HEK293 (cell line): ENCODE results near the gene EVI5L.

Experiments
- CTCF ChIA-PET: fragments of 350-600 bp; formaldehyde crosslinking; extraction: SDS; loops from one replicate; lab custom pipeline; 2021; ENCODE audit warnings: antibody characterized with exemption; lab: Yijun Ruan, JAX
- POLR2A ChIA-PET: fragments of 300-600 bp; formaldehyde crosslinking; extraction: SDS; loops from one replicate; lab custom pipeline; 2020; ENCODE audit warnings: antibody characterized with exemption, inconsistent platforms; lab: Yijun Ruan, JAX
- H3K27ac ChIP-seq: fragments of 200-500 bp; sonication (Bioruptor generic); 2 replicates; pipeline ENCODE4 v1.5.1; 2014; ENCODE audit warnings: low read depth, low read length, control low read depth, inconsistent platforms; ENCODE audit errors: extremely low read depth
- H3K36me3 ChIP-seq, 2 experiments: fragments of 200-500 bp in 1 of 2; sonication (Bioruptor generic) in 1 of 2; 1 replicate in 1 of 2; 2 replicates in 1 of 2; pipeline ENCODE4 v1.5.1; 2014 to 2017; ENCODE audit warnings: inconsistent platforms in 2 of 2, low read length in 2 of 2; ENCODE audit not compliant: control insufficient read depth in 2 of 2, insufficient read depth in 1 of 2
- H3K4me1 ChIP-seq: fragments of 200-500 bp; sonication (Bioruptor generic); 2 replicates; pipeline ENCODE4 v1.5.1; 2014; ENCODE audit warnings: mild to moderate bottlenecking, low read length, inconsistent platforms; ENCODE audit not compliant: control insufficient read depth, insufficient read depth
- H3K4me3 ChIP-seq: 2 replicates; pipeline ENCODE4 v1.5.1; 2011; ENCODE audit warnings: low read depth, mild to moderate bottlenecking, control low read depth, low read length, moderate library complexity
- H3K9me3 ChIP-seq: fragments of 200-500 bp; sonication (Bioruptor generic); 2 replicates; pipeline ENCODE4 v1.5.1; 2014; ENCODE audit warnings: low read depth, low read length, inconsistent platforms; ENCODE audit not compliant: control insufficient read depth, insufficient read depth
- FEZF1 ChIP-seq: fragments of 450-650 bp; formaldehyde crosslinking; IDR thresholded peaks from 2 replicates; pipeline ENCODE4 v1.5.1; 2016; ENCODE audit warnings: missing biosample characterization, missing genetic modification characterization
- IKZF3 ChIP-seq: fragments of 450-650 bp; IDR thresholded peaks from 2 replicates; pipeline ENCODE4 v1.5.0; 2018; ENCODE audit warnings: missing biosample characterization, mild to moderate bottlenecking, missing genetic modification characterization, moderate library complexity
- KLF1 ChIP-seq: fragments of 450-650 bp; formaldehyde crosslinking; IDR thresholded peaks from 2 replicates; pipeline ENCODE4 v1.5.1; 2016; ENCODE audit warnings: missing biosample characterization, missing genetic modification characterization
- OSR2 ChIP-seq: fragments of 450-650 bp; formaldehyde crosslinking; IDR thresholded peaks from 2 replicates; pipeline ENCODE4 v1.5.1; 2016; ENCODE audit warnings: missing biosample characterization, missing genetic modification characterization
- PRDM1 ChIP-seq: fragments of 450-650 bp; formaldehyde crosslinking; IDR thresholded peaks from 2 replicates; pipeline ENCODE4; 2016; ENCODE audit warnings: missing biosample characterization, missing genetic modification characterization
- SP7 ChIP-seq: fragments of 450-650 bp; formaldehyde crosslinking; IDR thresholded peaks from 2 replicates; pipeline ENCODE4 v1.5.1; 2016; ENCODE audit warnings: missing biosample characterization, missing genetic modification characterization
- ZBTB1 ChIP-seq: fragments of 450-650 bp; formaldehyde crosslinking; IDR thresholded peaks from 2 replicates; pipeline ENCODE4 v1.5.1; 2016; ENCODE audit warnings: missing biosample characterization, missing genetic modification characterization
- ZFHX2 ChIP-seq: fragments of 450-650 bp; formaldehyde crosslinking; conservative IDR thresholded peaks from 2 replicates; pipeline ENCODE4 v1.5.1; 2016; ENCODE audit warnings: missing biosample characterization, missing genetic modification characterization
- ZFP69B ChIP-seq: fragments of 450-650 bp; formaldehyde crosslinking; IDR thresholded peaks from 2 replicates; pipeline ENCODE4 v1.5.1; 2016; ENCODE audit warnings: missing biosample characterization, missing genetic modification characterization
- ZIC2 ChIP-seq: fragments of 450-650 bp; formaldehyde crosslinking; IDR thresholded peaks from 2 replicates; pipeline ENCODE4 v1.5.1; 2016; ENCODE audit warnings: missing biosample characterization, missing genetic modification characterization
- ZNF112 ChIP-seq: fragments of 450-650 bp; formaldehyde crosslinking; IDR thresholded peaks from 2 replicates; pipeline ENCODE4 v1.5.0; 2017; ENCODE audit warnings: missing biosample characterization, missing genetic modification characterization
- ZNF140 ChIP-seq: fragments of 450-650 bp; formaldehyde crosslinking; IDR thresholded peaks from 2 replicates; pipeline ENCODE4 v1.5.1; 2016; ENCODE audit warnings: missing biosample characterization, missing genetic modification characterization
- ZNF16 ChIP-seq: fragments of 450-650 bp; formaldehyde crosslinking; IDR thresholded peaks from 2 replicates; pipeline ENCODE4 v1.5.1; 2016; ENCODE audit warnings: low read depth, missing biosample characterization, missing genetic modification characterization
- ZNF184 ChIP-seq: fragments of 450-650 bp; IDR thresholded peaks from 2 replicates; pipeline ENCODE4 v1.5.1; 2018; ENCODE audit warnings: missing biosample characterization, mild to moderate bottlenecking, missing genetic modification characterization
- ZNF2 ChIP-seq: fragments of 450-650 bp; formaldehyde crosslinking; IDR thresholded peaks from 2 replicates; pipeline ENCODE4 v1.5.1; 2016; ENCODE audit warnings: missing biosample characterization, missing genetic modification characterization
- ZNF221 ChIP-seq: fragments of 450-650 bp; formaldehyde crosslinking; IDR thresholded peaks from 2 replicates; pipeline ENCODE4 v1.5.1; 2017; ENCODE audit warnings: missing biosample characterization, missing genetic modification characterization, borderline replicate concordance
- ZNF266 ChIP-seq: fragments of 450-650 bp; formaldehyde crosslinking; IDR thresholded peaks from 2 replicates; pipeline ENCODE4 v1.5.1; 2016; ENCODE audit warnings: missing biosample characterization, missing genetic modification characterization, low read depth
- ZNF335 ChIP-seq: fragments of 450-650 bp; formaldehyde crosslinking; conservative IDR thresholded peaks from 2 replicates; pipeline ENCODE4 v1.5.1; 2016; ENCODE audit warnings: missing biosample characterization, missing genetic modification characterization
- ZNF561 ChIP-seq: fragments of 450-650 bp; IDR thresholded peaks from 2 replicates; pipeline ENCODE4 v1.5.1; 2018; ENCODE audit warnings: missing biosample characterization, missing genetic modification characterization, borderline replicate concordance
- ZNF600 ChIP-seq: fragments of 450-650 bp; formaldehyde crosslinking; IDR thresholded peaks from 2 replicates; pipeline ENCODE4 v1.5.1; 2016; ENCODE audit warnings: missing biosample characterization, missing genetic modification characterization
- ZNF747 ChIP-seq: fragments of 450-650 bp; formaldehyde crosslinking; IDR thresholded peaks from 2 replicates; pipeline ENCODE4 v1.5.1; 2016; ENCODE audit warnings: missing biosample characterization, missing genetic modification characterization
- TF ChIP-seq, protein P1 (sequence below): fragments of 450-650 bp; formaldehyde crosslinking; IDR thresholded peaks from 2 replicates; pipeline ENCODE4 v1.5.1; 2016; ENCODE audit warnings: missing biosample characterization, missing genetic modification characterization
- TF ChIP-seq, protein P2 (sequence below): fragments of 450-650 bp; formaldehyde crosslinking; IDR thresholded peaks from 2 replicates; pipeline ENCODE4 v1.5.1; 2016; ENCODE audit warnings: missing biosample characterization, missing genetic modification characterization
- TF ChIP-seq, protein P3 (sequence below): fragments of 450-650 bp; formaldehyde crosslinking; IDR thresholded peaks from 2 replicates; pipeline ENCODE4 v1.5.1; 2016; ENCODE audit warnings: missing biosample characterization, missing genetic modification characterization, borderline replicate concordance
- TF ChIP-seq, protein P4 (sequence below): fragments of 450-650 bp; formaldehyde crosslinking; IDR thresholded peaks from 2 replicates; pipeline ENCODE4 v1.5.1; 2016; ENCODE audit warnings: missing biosample characterization, missing genetic modification characterization
- TF ChIP-seq, protein P5 (sequence below): fragments of 450-650 bp; formaldehyde crosslinking; IDR thresholded peaks from 2 replicates; pipeline ENCODE4 v1.5.1; 2016; ENCODE audit warnings: missing biosample characterization, missing genetic modification characterization

The EVI5L gene

DNA sequence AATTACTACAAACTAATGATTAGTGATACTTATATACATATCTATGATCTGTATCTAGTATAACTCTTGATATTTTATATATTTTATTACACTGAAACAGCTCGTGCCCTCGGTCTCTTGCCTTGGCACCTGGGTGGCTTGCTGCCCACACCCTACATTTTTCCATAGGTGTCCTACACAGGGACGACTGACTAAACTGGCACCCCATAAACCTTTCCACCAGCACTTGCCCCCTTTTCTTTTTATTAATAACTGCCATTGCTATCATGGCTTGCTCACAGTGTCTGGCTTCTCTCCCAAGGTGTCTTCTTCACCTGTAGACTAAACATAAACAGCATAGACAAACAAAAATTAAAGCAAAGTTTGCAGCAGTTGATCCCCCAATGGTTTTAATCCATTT is 36.5 kb upstream of the EVI5L start:
- Histone ChIP-seq H3K9me3 (no peaks in the 10 kb centered on the region), H3K27ac (no peak overlapping the region), H3K36me3 (no peaks in the 10 kb centered on the region), H3K4me3 (no peak overlapping the region), H3K4me1 (no peaks in the 10 kb centered on the region)
- TF ChIP-seq ZFHX2 (tag by site-specific recombination) (no peak), ZNF600 (no peak), ZIC2 (tag by site-specific recombination) (no peak), IKZF3 (no peak), ZNF140 (no peak), ZNF266 (tag by site-specific recombination) (no peak), OSR2 (tag by site-specific recombination) (no peak), ZNF2 (no peak), FEZF1 (tag by site-specific recombination) (no peak)
- TF ChIP-seq, protein P1, sequence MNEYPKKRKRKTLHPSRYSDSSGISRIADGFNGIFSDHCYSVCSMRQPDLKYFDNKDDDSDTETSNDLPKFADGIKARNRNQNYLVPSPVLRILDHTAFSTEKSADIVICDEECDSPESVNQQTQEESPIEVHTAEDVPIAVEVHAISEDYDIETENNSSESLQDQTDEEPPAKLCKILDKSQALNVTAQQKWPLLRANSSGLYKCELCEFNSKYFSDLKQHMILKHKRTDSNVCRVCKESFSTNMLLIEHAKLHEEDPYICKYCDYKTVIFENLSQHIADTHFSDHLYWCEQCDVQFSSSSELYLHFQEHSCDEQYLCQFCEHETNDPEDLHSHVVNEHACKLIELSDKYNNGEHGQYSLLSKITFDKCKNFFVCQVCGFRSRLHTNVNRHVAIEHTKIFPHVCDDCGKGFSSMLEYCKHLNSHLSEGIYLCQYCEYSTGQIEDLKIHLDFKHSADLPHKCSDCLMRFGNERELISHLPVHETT, result no peak
- TF ChIP-seq, protein P2, sequence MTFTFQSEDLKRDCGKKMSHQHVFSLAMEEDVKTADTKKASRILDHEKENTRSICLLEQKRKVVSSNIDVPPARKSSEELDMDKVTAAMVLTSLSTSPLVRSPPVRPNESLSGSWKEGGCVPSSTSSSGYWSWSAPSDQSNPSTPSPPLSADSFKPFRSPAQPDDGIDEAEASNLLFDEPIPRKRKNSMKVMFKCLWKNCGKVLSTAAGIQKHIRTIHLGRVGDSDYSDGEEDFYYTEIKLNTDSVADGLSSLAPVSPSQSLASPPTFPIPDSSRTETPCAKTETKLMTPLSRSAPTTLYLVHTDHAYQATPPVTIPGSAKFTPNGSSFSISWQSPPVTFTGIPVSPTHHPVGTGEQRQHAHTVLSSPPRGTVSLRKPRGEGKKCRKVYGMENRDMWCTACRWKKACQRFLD, result no peak
- POLR2A ChIA-PET, result no interaction called here
- CTCF ChIA-PET, result no interaction called here

DNA sequence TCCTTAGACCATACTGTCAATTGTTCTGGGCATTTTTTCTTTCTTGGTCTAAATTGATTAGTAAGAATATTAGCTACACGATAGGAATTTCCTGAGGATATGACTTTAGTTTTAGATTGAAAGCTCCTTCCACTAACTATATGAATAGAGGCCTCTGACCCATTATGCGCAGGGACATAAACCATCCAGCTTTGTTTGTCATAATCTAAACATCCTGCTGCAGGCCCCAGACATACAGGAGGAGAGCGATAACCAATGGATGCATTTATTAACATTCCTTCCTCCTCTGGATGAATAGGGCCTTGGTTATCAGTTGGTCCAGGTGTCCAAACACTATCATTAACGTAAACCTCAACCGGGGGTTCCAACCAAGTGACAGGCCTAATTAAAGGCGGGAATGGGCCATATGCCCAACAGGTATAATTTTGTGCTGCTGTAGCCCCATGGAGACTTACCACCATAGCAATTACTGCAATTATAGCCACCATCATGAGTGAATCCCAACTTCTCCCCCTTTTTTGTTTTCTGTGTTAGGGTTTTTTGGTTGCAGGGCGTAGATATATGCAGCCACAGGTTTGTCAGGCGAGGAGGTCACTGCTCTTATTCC is 34.4 kb upstream of the EVI5L start:
- TF ChIP-seq ZNF16 (no peak), ZNF112 (tag by site-specific recombination) (no peak), SP7 (tag by site-specific recombination) (peak; percentile 55), ZNF2 (no peak)
- TF ChIP-seq, protein P3, sequence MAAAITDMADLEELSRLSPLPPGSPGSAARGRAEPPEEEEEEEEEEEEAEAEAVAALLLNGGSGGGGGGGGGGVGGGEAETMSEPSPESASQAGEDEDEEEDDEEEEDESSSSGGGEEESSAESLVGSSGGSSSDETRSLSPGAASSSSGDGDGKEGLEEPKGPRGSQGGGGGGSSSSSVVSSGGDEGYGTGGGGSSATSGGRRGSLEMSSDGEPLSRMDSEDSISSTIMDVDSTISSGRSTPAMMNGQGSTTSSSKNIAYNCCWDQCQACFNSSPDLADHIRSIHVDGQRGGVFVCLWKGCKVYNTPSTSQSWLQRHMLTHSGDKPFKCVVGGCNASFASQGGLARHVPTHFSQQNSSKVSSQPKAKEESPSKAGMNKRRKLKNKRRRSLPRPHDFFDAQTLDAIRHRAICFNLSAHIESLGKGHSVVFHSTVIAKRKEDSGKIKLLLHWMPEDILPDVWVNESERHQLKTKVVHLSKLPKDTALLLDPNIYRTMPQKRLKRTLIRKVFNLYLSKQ (tag by site-specific recombination), result no peak
- TF ChIP-seq, all 188 proteins: peak for 1
- ChIA-PET POLR2A (no interaction called here), CTCF (interaction anchor here (0.7 to 7.3 kb wide), 4 partner anchors 11 to 229 kb away, joined by 3 to 80 read pairs (median 3); no protein-coding TSS in a partner anchor)
- Histone ChIP-seq H3K4me1 (no peaks in the 10 kb centered on the region), H3K4me3 (no peak overlapping the region), H3K27ac (no peak overlapping the region), H3K9me3 (no peaks in the 10 kb centered on the region), H3K36me3 (no peaks in the 10 kb centered on the region)

DNA sequence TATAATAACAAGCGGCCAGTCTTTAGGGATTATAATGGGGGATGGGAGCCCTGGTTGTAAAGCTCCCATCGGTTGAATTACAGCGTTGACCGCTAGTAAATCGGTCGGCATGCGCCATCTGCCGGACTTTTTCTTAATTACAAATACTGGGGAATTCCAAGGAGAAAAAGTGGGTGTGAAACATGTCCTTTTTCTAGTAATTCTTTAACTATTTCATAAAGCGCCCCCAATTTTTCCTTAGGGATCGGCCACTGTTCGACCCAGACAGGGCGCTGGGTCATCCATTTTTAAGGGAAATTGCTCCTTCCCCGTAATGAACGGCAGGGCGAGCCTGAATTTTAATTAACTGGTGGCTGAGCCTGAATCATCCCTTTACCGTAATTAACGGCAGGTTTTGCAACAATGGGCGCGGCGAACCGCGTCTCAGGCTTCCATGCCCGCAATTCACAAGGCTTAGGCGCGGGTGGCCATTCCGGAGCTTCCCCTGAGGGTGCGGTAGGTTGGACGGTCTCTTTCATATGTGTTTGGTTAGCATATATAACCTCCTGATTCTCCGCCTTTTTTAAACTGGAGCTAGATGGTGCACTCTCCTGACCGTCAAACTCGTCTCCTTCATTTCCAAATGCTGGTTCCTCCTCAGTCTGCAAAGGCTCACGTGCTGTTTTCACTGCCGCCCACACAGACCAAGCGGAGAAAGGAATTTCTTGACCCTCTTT is 30.2 kb upstream of the EVI5L start:
- Histone ChIP-seq H3K4me1 (no peaks in the 10 kb centered on the region), H3K36me3 (no peaks in the 10 kb centered on the region), H3K9me3 (no peaks in the 10 kb centered on the region), H3K27ac (no peak overlapping the region), H3K4me3 (no peak overlapping the region)
- ChIA-PET CTCF (interaction anchor here (0.5 to 7.3 kb wide), 46 partner anchors 9 to 1696 kb away, joined by 3 to 80 read pairs (median 4); partner anchors contain the start of genes ARHGEF18, PCP2 and TRAPPC5), POLR2A (interaction anchor here (0.6 to 1.1 kb wide), 4 partner anchors 31 to 1640 kb away, joined by 4 read pairs; no protein-coding TSS in a partner anchor)
- TF ChIP-seq, protein P4, sequence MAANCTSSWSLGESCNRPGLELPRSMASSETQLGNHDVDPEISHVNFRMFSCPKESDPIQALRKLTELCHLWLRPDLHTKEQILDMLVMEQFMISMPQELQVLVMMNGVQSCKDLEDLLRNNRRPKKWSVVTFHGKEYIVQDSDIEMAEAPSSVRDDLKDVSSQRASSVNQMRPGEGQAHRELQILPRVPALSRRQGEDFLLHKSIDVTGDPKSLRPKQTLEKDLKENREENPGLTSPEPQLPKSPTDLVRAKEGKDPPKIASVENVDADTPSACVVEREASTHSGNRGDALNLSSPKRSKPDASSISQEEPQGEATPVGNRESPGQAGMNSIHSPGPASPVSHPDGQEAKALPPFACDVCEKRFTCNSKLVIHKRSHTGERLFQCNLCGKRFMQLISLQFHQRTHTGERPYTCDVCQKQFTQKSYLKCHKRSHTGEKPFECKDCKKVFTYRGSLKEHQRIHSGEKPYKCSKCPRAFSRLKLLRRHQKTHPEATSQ (tag by site-specific recombination), result no peak
- no peak; the same call in 1 of the 2 replicates for TF ChIP-seq ZNF561
- 0 out of 2 replicates have a peak, but pooled peaks have one; percentile 24 for TF ChIP-seq ZNF335
- no peak for TF ChIP-seq ZBTB1
- no peak for TF ChIP-seq ZNF184
- no peak for TF ChIP-seq KLF1 (tag by site-specific recombination)
- TF ChIP-seq, protein P5, sequence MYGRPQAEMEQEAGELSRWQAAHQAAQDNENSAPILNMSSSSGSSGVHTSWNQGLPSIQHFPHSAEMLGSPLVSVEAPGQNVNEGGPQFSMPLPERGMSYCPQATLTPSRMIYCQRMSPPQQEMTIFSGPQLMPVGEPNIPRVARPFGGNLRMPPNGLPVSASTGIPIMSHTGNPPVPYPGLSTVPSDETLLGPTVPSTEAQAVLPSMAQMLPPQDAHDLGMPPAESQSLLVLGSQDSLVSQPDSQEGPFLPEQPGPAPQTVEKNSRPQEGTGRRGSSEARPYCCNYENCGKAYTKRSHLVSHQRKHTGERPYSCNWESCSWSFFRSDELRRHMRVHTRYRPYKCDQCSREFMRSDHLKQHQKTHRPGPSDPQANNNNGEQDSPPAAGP, result peak; percentile 53; the same call in 1 of the 2 replicates
- TF ChIP-seq ZNF221 (tag by site-specific recombination), result no peak
- TF ChIP-seq ZFP69B (tag by site-specific recombination), result no peak
- TF ChIP-seq ZNF747, result no peak
- TF ChIP-seq PRDM1, result no peak
